CD4-positive, alpha-beta T cell treated with Interleukin-6 at 100 ng/mL for 8 hours (primary cell): ENCODE results near the gene SYT1.

ENCODE experiments used
- DNase-seq: peaks from one replicate; pipeline ENCODE4 v3.0.0-alpha.2; 2020; ENCODE audit warnings: mixed read lengths, low spot score

The SYT1 gene

GRCh38 chr12:79347866-79348265 is 483.3 kb downstream of the SYT1 start:
- no peak for DNase-seq

- DNase-seq: no peak
Measured at GRCh38 chr12:79351251-79351650, 486.7 kb downstream of the SYT1 start.

GRCh38 chr12:79356216-79356615 is 491.6 kb downstream of the SYT1 start:
- DNase-seq: no peak

- no peak for DNase-seq
Measured at GRCh38 chr12:79357048-79357447, 492.5 kb downstream of the SYT1 start.

- no peak for DNase-seq
Measured at GRCh38 chr12:79358716-79359300, 494.2 kb downstream of the SYT1 start.

GRCh38 chr12:79360286-79360685 is 495.7 kb downstream of the SYT1 start:
- no peak for DNase-seq

GRCh38 chr12:79360936-79361335 is 496.4 kb downstream of the SYT1 start:
- DNase-seq: no peak

- DNase-seq: no peak
Measured at GRCh38 chr12:79364197-79364596, 499.6 kb downstream of the SYT1 start.

- no peak for DNase-seq
Measured at GRCh38 chr12:79366374-79366773, 501.8 kb downstream of the SYT1 start.

GRCh38 chr12:79367032-79367589 is 502.5 kb downstream of the SYT1 start:
- no peak for DNase-seq

GRCh38 chr12:79370021-79370420 is 505.4 kb downstream of the SYT1 start:
- no peak for DNase-seq

GRCh38 chr12:79371226-79371625 is 506.7 kb downstream of the SYT1 start:
- DNase-seq: no peak

GRCh38 chr12:79373896-79374499 is 509.4 kb downstream of the SYT1 start:
- no peak for DNase-seq

- no peak for DNase-seq
Measured at GRCh38 chr12:79374545-79374944, 510.0 kb downstream of the SYT1 start.

- no peak for DNase-seq
Measured at GRCh38 chr12:79375050-79375449, 510.5 kb downstream of the SYT1 start.

GRCh38 chr12:79378496-79378895 is 513.9 kb downstream of the SYT1 start:
- no peak for DNase-seq

GRCh38 chr12:79380402-79380801 is 515.8 kb downstream of the SYT1 start:
- DNase-seq: no peak

GRCh38 chr12:79381248-79382208 is 517.0 kb downstream of the SYT1 start:
- no peak for DNase-seq

- DNase-seq: no peak
Measured at GRCh38 chr12:79384551-79384950, 520.0 kb downstream of the SYT1 start.

GRCh38 chr12:79388011-79388410 is 523.4 kb downstream of the SYT1 start:
- no peak for DNase-seq

GRCh38 chr12:79393842-79394241 is 529.3 kb downstream of the SYT1 start:
- no peak for DNase-seq

- no peak for DNase-seq
Measured at GRCh38 chr12:79397609-79398008, 533.0 kb downstream of the SYT1 start.

- no peak for DNase-seq
Measured at GRCh38 chr12:79400481-79400880, 535.9 kb downstream of the SYT1 start.
